GM19397 (cell line): Measurements from ENCODE around the gene CYP4A22.
"Not testable (repeated sequence)": the region's sequence is repeated elsewhere in the genome, so short reads cannot be mapped to it uniquely, and the experiment has no call there.

Source experiments
- ATAC-seq: cut with Tn5 transposase; IDR thresholded peaks from one replicate; pipeline ENCODE4 v1.9.1; 2021; ENCODE audit warnings: mild to moderate bottlenecking, moderate library complexity; ENCODE audit not compliant: unreplicated experiment

The CYP4A22 gene

GRCh38 chr1:47149162-47149561 lies 11.9 kb downstream of the CYP4A22 start:
- not testable (repeated sequence) for ATAC-seq

DNA sequence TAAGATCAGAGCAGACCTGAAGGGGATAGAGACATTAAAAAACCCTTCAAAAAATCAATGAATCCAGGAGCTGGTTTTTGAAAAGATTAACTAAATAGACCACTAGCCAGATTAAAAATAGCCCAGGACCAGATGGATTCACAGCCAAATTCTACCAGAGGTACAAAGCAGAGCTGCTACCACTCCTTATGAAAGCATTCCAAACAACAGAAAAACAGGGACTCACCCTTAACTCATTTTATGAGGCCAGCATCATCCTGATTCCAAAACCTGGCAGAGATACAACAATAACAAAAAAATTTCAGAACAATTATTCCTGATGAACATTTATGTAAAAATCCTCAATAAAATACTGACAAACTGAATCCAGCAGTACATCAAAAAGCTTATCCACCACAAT lies 19.2 kb downstream of the CYP4A22 start:
- not testable (repeated sequence) for ATAC-seq

DNA sequence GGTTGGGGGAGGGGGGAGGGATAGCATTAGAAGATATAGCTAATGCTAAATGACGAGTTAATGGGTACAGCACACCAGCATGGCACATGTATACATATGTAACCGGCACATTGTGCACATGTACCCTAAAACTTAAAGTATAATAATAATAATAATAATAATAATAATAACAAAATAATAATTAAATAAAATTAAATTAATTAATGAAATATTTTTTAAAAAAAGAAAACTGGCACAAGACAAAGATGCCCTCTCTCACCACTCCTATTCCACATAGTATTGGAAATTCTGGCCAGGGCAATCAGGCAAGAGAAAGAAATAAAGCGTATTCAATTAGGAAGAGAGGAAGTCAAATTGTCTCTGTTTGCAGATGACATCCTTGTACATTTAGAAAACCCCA lies 20.7 kb downstream of the CYP4A22 start:
- ATAC-seq, result not testable (repeated sequence)

GRCh38 chr1:47160716-47161115 lies 23.5 kb downstream of the CYP4A22 start:
- no peak for ATAC-seq

- no peak for ATAC-seq
Observed at GRCh38 chr1:47161298-47162040, 24.2 kb downstream of the CYP4A22 start.

DNA sequence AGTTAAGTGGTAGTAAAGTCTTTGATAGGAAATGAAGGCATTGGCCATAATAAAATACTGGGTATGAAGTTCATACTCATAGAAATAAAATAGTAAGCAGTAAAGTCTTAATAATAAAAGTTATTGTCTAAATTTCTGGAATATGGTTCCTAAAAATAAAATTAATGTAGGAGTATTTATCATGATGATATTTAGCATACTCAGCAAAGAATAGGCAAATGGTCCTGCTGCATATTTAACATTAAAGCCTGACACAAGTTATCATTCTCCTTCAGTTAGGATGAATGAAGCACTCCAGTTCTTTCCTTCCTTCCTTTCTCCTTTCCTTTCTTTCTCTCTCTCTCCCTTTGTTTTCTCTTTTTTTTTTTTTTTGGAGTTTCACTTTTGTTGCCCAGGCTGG lies 27.3 kb downstream of the CYP4A22 start:
- ATAC-seq, result no peak

DNA sequence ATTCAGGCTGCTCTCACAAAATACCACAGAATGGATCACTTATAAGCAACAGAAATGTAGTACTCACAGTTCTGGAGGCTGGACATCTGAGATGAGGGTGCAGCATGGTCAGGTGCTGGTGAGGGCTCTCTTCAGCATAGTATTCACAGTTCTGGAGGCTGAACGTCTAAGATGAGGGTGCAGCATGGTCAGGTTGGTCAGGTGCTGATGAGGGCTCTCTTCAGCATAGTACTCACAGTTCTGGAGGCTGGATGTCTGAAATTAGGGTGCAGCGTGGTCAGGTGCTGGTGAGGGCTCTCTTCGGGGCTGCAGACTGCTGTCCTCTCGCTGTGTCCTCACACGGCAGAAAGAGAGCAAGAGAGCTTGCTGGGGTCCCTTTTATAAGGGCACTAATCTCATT lies 35.5 kb downstream of the CYP4A22 start:
- ATAC-seq, result no peak

- ATAC-seq, result no peak
Observed at GRCh38 chr1:47174656-47175020, 37.4 kb downstream of the CYP4A22 start.

DNA sequence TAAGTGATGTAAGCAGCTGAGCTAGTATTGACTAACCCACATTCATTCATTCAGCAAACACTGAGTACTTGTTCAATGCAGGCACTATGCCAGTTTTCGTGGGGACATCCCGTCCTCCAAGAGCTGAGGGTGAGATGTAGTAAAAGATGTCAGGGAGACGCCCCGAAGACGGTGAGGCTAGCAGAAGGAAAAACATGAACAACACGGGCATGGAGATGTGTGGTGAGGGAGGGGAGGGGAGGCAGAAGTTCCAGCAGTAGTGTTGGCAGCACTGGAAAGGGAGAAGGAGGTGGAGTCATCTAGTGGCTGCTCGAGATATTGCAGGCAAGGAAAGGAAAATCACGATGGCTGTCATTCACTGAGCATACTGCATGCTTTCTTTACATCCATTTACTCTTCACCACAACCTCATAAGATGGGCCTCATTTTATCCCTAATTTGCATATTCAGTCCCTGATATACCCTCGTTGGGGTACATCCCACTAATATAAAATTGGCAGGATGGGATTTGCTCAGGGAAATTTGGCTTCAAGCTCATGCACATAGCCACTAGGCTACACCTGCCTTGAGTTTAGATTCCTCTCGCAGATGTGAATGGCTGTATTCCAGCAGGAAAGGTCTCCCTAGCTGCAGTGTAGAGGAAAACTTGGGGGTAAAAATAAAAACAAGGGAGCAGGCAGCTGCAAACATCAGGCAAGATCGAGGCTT lies 38.1 kb downstream of the CYP4A22 start:
- ATAC-seq, result no peak

- ATAC-seq, result no peak
Observed at GRCh38 chr1:47178020-47178419, 40.8 kb downstream of the CYP4A22 start.

DNA sequence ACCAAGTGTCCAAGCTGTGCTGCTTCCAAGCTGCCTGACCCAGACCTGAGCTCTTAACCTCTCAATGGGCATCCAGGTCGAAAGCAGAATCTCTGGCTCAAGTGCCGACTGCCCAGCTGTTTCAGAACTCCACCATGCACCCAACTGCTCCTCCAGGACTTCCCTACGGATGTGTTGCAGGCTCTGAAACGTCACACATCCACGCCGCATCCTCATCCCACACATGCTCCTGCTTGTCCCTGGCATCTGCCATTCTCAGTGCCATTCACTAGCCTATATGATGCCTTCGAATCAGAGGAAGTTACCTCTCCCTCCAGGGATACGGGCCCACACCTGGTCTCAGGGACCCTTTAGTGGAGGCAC lies 41.4 kb downstream of the CYP4A22 start:
- ATAC-seq, result no peak

DNA sequence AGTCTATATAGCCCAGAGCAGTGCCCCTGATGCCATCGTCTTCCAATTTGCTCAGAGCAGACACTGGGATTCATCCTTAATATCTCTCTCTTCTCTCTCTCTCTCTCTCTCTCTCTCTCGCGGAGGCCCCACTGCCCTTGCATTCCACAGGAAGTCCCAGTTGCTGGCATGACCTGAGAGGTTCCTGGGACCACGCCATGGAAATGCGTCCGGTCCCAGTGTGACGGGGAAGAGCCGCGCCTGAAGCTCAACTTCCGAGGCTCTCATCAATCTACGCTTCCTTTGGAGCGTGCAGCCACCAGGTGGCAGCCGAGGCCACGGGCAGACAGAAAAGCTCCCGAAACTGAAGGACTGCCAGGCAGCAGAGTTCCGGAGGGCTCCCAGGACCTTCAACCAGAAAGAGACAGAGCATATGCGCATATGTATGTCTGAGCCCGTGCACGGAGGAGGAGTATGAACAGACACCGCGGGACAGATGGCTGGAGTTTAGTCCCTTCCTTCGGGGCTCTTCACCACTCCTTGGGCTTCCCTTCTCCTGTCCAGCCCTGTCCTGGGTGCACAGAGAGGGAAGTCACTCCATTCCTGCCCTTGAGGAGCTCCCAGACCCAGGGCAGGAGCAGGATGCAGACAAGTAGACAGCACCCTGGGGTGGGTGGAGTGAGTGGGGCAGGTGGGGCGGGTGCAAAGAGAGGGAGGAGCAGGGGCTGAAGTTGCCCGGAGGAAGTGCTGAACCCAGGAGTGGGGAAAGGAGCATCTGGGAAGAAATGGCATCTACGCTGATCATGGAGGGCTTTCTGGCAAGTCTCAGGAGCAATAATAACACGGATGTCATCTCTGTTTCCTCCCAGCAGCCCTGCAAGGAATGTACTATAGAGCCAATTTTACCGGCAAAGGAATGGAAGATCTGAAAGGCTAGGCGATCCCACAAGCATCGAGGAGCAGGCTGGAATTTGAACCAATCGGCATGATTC lies 42.1 kb downstream of the CYP4A22 start:
- peak; percentile 74 for ATAC-seq

GRCh38 chr1:47179988-47180563 lies 42.8 kb downstream of the CYP4A22 start:
- no peak for ATAC-seq

DNA sequence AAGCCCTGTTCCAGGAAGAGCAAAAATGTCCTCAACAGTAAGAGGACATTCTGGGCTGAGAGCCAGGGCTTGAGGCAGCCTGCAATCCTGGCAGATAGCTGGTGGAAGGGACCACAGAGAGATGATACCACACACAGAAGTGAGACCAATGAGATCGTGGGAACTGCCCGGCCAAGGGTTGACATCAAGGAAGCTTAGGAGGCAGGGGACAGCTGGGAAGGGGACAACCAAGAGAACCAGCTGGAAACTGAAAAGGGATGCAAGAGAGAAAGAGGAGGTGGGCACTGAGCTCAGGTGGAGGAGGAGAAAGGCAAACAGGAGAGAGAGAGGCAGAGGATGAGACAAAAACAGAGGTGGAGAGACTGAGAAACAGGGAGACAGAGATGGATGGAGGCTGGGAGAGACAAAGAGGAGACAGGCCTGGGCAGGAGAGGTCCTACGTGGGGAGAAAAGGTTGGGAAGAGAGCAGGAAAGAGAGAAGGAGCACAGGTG lies 43.4 kb downstream of the CYP4A22 start:
- ATAC-seq, result no peak

GRCh38 chr1:47181095-47181954 lies 44.1 kb downstream of the CYP4A22 start:
- no peak for ATAC-seq

DNA sequence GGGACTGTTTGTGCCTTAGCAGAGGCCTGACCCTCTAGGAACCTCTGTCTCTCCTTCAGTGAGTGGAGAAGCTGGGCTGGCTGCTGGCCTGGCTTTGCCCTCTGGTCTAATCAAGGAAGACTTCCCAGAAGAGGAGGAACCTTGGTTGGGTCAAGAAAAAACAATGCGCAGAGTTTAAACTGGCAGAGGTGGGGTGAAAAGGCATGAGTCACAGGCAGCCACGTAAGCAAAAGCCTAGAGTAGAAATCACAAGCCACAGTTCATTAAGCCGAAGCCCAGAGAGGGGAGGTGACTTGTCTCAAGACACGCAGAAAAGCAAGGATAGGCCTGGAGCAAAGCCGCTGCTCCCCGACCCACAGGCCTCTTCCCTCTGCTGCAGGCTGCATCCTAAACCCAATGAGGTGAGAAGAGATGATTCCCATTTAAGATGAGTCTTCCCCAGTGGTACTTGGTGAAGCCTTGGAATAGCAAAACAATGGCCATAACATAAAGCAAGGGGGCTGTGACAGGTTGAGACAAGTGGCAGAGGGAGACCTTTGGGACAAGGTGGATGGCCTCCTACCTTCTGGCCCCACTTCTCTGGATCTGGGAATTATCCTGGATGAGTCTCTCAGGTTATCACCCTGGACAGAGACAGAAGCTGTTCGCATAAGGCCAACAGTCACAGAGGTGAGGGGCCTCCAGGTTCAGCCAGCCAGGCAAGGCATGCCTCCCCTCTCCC lies 44.9 kb downstream of the CYP4A22 start:
- ATAC-seq, result no peak

GRCh38 chr1:47182676-47183235 lies 45.5 kb downstream of the CYP4A22 start:
- no peak for ATAC-seq

DNA sequence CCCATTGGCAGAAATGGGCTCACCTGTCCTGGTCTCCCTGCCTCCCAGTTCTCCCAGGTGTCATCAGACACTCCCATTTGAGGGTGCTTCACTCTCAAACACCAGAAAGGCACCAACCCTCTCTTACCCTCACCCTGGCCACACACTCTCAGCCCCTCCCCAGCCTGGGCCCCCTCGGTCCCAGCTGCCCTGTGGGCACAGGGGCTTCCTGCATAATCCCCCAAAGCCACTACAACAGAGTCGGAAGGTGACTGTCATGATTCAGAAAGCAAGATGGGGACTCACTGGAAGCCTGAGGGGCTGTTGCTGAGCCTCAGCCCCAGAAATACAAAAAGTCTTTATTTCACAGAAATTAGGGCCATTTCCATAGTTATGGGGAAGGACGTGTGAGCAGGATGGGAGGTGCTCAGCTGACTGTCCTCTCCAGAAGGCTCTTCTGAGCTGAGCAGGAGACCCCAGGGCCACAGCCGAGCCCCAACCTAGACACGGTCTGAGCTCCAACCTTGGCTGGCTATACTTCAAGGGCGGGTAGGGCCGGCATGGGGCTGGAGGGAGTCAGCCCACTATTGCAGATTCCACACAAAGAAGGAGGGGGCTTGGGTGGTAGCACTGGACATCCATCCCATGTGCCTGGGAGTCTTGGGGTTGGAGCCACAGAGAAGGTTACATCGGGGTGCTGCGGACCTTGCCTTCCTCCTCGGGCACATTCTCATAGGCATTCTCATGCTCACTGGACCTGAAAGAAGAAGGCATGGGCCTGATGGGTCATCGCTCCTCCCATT lies 46.3 kb downstream of the CYP4A22 start:
- ATAC-seq, result no peak
